AG08395 (cell line): ENCODE data around the gene GREB1L.

Source experiments
- DNase-seq: peaks from one replicate; pipeline ENCODE4 v3.0.0; 2012; ENCODE audit warnings: mixed read lengths, low spot score

GREB1L gene

GRCh38 chr18:21484851-21485636, 243.0 kb downstream of the GREB1L start:
- DNase-seq = no peak

- DNase-seq = no peak
Observed at GRCh38 chr18:21486905-21487437, 244.9 kb downstream of the GREB1L start.

GRCh38 chr18:21489119-21489750, 247.2 kb downstream of the GREB1L start:
- DNase-seq = peak; percentile 50

- DNase-seq = no peak
Observed at GRCh38 chr18:21489919-21490495, 248.0 kb downstream of the GREB1L start.

- DNase-seq = no peak
Observed at GRCh38 chr18:21490748-21491147, 248.7 kb downstream of the GREB1L start.

GRCh38 chr18:21496277-21496835, 254.3 kb downstream of the GREB1L start:
- DNase-seq = no peak

- no peak for DNase-seq
Observed at GRCh38 chr18:21499997-21500396, 258.0 kb downstream of the GREB1L start.

GRCh38 chr18:21502661-21503060, 260.6 kb downstream of the GREB1L start:
- no peak for DNase-seq

GRCh38 chr18:21507913-21508701, 266.1 kb downstream of the GREB1L start:
- no peak for DNase-seq

GRCh38 chr18:21509062-21509461, 267.0 kb downstream of the GREB1L start:
- DNase-seq = no peak

GRCh38 chr18:21513292-21513691, 271.3 kb downstream of the GREB1L start:
- peak; percentile 14 for DNase-seq

GRCh38 chr18:21513741-21514140, 271.7 kb downstream of the GREB1L start:
- DNase-seq = no peak

GRCh38 chr18:21522530-21522929, 280.5 kb downstream of the GREB1L start:
- no peak for DNase-seq

GRCh38 chr18:21525916-21526315, 283.9 kb downstream of the GREB1L start:
- no peak for DNase-seq

GRCh38 chr18:21526463-21526862, 284.4 kb downstream of the GREB1L start:
- no peak for DNase-seq

GRCh38 chr18:21534327-21534726, 292.3 kb downstream of the GREB1L start:
- DNase-seq = no peak

- no peak for DNase-seq
Observed at GRCh38 chr18:21538230-21538629, 296.2 kb downstream of the GREB1L start.

- no peak for DNase-seq
Observed at GRCh38 chr18:21546423-21546822, 304.4 kb downstream of the GREB1L start.

- no peak for DNase-seq
Observed at GRCh38 chr18:21548647-21549046, 306.6 kb downstream of the GREB1L start.

GRCh38 chr18:21550510-21550970, 308.5 kb downstream of the GREB1L start:
- no peak for DNase-seq

- DNase-seq = no peak
Observed at GRCh38 chr18:21557607-21558253, 315.7 kb downstream of the GREB1L start.
